Measurements from ENCODE around the gene SNX25. TPM values are rescaled to one million over a fixed set of nuclear protein-coding genes. Genes with fewer than 3 reads are reported as not detected.

Gene SNX25
- total and polyA plus RNA-seq, 2 of the 13 experiments (the other 11 are each of a cell fraction or from before 2014, with no cell fraction given) = 23.4 to 23.5 TPM

GRCh38 chr4:185395956-185396723, 186.7 kb downstream of the SNX25 start (continued):
- TF ChIP-seq, protein P1, sequence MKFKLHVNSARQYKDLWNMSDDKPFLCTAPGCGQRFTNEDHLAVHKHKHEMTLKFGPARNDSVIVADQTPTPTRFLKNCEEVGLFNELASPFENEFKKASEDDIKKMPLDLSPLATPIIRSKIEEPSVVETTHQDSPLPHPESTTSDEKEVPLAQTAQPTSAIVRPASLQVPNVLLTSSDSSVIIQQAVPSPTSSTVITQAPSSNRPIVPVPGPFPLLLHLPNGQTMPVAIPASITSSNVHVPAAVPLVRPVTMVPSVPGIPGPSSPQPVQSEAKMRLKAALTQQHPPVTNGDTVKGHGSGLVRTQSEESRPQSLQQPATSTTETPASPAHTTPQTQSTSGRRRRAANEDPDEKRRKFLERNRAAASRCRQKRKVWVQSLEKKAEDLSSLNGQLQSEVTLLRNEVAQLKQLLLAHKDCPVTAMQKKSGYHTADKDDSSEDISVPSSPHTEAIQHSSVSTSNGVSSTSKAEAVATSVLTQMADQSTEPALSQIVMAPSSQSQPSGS (CRISPR knock-in tag; IDR thresholded peaks at IDR 0.05) = peak; percentile 57; the same call in 1 of the 2 replicates
- TF ChIP-seq RFX1 (IDR thresholded peaks at IDR 0.05) (peak; percentile 12; the same call in 1 of the 2 replicates), ZGPAT (CRISPR knock-in tag; IDR thresholded peaks at IDR 0.05) (peak; percentile 95), HNRNPLL (IDR thresholded peaks at IDR 0.05; ENCODE audit: low read depth, low read length, poor library complexity, severe bottlenecking) (peak; percentile 93), DMAP1 (CRISPR knock-in tag; IDR thresholded peaks at IDR 0.05) (peak; percentile 92), FIP1L1 (IDR thresholded peaks at IDR 0.05; ENCODE audit: borderline replicate concordance, insufficient read depth, low read depth, low read length) (peak; percentile 85; the same call in 1 of the 2 replicates), AGO1 (IDR thresholded peaks at IDR 0.05; ENCODE audit: low read depth, low read length, poor library complexity, severe bottlenecking) (peak; percentile 29), HOXA3 (CRISPR knock-in tag; IDR thresholded peaks at IDR 0.05) (peak; percentile 98), HNRNPK (IDR thresholded peaks at IDR 0.05; ENCODE audit: low read depth, low read length, poor library complexity, severe bottlenecking) (peak; percentile 35), ZBTB40 (IDR thresholded peaks at IDR 0.05) (no peak), ZBTB40 (CRISPR knock-in tag; IDR thresholded peaks at IDR 0.05) (peak; percentile 94), NONO (IDR thresholded peaks at IDR 0.05) (no peak), NONO (CRISPR knock-in tag; conservative IDR thresholded peaks at IDR 0.05) (peak; percentile 66; the same call in 1 of the 2 replicates)
- TF ChIP-seq, protein P2, sequence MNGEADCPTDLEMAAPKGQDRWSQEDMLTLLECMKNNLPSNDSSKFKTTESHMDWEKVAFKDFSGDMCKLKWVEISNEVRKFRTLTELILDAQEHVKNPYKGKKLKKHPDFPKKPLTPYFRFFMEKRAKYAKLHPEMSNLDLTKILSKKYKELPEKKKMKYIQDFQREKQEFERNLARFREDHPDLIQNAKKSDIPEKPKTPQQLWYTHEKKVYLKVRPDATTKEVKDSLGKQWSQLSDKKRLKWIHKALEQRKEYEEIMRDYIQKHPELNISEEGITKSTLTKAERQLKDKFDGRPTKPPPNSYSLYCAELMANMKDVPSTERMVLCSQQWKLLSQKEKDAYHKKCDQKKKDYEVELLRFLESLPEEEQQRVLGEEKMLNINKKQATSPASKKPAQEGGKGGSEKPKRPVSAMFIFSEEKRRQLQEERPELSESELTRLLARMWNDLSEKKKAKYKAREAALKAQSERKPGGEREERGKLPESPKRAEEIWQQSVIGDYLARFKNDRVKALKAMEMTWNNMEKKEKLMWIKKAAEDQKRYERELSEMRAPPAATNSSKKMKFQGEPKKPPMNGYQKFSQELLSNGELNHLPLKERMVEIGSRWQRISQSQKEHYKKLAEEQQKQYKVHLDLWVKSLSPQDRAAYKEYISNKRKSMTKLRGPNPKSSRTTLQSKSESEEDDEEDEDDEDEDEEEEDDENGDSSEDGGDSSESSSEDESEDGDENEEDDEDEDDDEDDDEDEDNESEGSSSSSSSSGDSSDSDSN (CRISPR knock-in tag; IDR thresholded peaks at IDR 0.05) = peak; percentile 77
